ENCODE data around the gene DR1. TPM values are rescaled to one million over a fixed set of nuclear protein-coding genes. Genes with fewer than 3 reads are reported as not detected.

Gene DR1
- total RNA-seq, 1 experiment from 2014 or later, result 104 TPM

DNA sequence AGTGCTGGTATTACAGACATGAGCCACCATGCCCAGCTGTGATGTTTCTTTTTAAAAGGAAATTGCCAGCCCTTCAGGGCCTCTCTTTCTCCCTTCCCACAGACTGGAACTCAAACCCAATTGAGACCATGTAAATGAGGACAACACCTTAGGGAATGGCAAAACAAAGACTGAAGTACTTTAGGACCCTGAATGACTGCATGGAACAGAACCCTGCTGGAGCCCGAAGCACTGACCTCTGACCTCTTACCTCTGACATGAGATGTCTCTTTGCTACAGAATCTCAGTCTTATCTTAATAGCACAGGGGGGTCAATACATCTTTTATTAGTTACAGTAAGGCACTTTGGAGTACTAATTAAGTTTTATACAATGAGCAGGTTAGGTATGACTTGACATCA lies 15.5 kb upstream of the DR1 start:
- BruUV-seq (replicated peaks), result no TSS peak
- DNase-seq (ENCODE audit: unreplicated experiment), result no peak
- intact Hi-C loops (cut with micrococcal nuclease), result no loop called here
- POLR2A ChIA-PET, result interaction anchor here (29.5 kb wide), 1 partner anchor 16 kb away, joined by 750 read pairs; the partner anchor contains the start of gene DR1
- no peaks in the 10 kb centered on the region for H3K27me3 Mint-ChIP-seq (ENCODE audit: insufficient read depth, unreplicated experiment)
- peaks cover 6% of the 10 kb centered on the region for H3K4me1 Mint-ChIP-seq (ENCODE audit: insufficient read depth, unreplicated experiment)
- CTCF ChIA-PET, result no interaction called here
- no peaks in the 10 kb centered on the region for H3K9me3 Mint-ChIP-seq (ENCODE audit: unreplicated experiment)
- TF ChIP-seq, protein P1, sequence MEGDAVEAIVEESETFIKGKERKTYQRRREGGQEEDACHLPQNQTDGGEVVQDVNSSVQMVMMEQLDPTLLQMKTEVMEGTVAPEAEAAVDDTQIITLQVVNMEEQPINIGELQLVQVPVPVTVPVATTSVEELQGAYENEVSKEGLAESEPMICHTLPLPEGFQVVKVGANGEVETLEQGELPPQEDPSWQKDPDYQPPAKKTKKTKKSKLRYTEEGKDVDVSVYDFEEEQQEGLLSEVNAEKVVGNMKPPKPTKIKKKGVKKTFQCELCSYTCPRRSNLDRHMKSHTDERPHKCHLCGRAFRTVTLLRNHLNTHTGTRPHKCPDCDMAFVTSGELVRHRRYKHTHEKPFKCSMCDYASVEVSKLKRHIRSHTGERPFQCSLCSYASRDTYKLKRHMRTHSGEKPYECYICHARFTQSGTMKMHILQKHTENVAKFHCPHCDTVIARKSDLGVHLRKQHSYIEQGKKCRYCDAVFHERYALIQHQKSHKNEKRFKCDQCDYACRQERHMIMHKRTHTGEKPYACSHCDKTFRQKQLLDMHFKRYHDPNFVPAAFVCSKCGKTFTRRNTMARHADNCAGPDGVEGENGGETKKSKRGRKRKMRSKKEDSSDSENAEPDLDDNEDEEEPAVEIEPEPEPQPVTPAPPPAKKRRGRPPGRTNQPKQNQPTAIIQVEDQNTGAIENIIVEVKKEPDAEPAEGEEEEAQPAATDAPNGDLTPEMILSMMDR (IDR thresholded peaks at IDR 0.05; ENCODE audit: unreplicated experiment), result no peak
- H3K4me3 Mint-ChIP-seq (ENCODE audit: unreplicated experiment), result no peak overlapping the region
- H3K36me3 Mint-ChIP-seq (ENCODE audit: insufficient read depth, unreplicated experiment), result peaks cover 7% of the 10 kb centered on the region
- H3K27ac Mint-ChIP-seq (ENCODE audit: low read depth, unreplicated experiment), result no peak overlapping the region

GRCh38 chr1:93330617-93331016 lies 15.1 kb upstream of the DR1 start:
- Mint-ChIP-seq H3K27ac (ENCODE audit: low read depth, unreplicated experiment) (no peak overlapping the region), H3K4me3 (ENCODE audit: unreplicated experiment) (no peak overlapping the region), H3K27me3 (ENCODE audit: insufficient read depth, unreplicated experiment) (no peaks in the 10 kb centered on the region), H3K36me3 (ENCODE audit: insufficient read depth, unreplicated experiment) (peaks cover 7% of the 10 kb centered on the region), H3K4me1 (ENCODE audit: insufficient read depth, unreplicated experiment) (peaks cover 6% of the 10 kb centered on the region), H3K9me3 (ENCODE audit: unreplicated experiment) (no peaks in the 10 kb centered on the region)
- TF ChIP-seq, protein P1 (IDR thresholded peaks at IDR 0.05; ENCODE audit: unreplicated experiment), result no peak
- CTCF ChIA-PET, result interaction anchor here (0.6 kb wide), 1 partner anchor 547 kb away, joined by 3 read pairs; no protein-coding TSS in a partner anchor
- POLR2A ChIA-PET, result interaction anchor here (0.6 to 29.5 kb wide), 2 partner anchors 15 to 251 kb away, joined by 4 to 750 read pairs; partner anchors contain the start of gene DR1
- TSS peak; percentile 18 for BruUV-seq (replicated peaks)
- intact Hi-C loops (cut with micrococcal nuclease), result no loop called here
- DNase-seq (ENCODE audit: unreplicated experiment), result no peak

- Mint-ChIP-seq H3K4me1 (ENCODE audit: insufficient read depth, unreplicated experiment) (peaks cover 3% of the 10 kb centered on the region), H3K4me3 (ENCODE audit: unreplicated experiment) (no peak overlapping the region), H3K9me3 (ENCODE audit: unreplicated experiment) (no peaks in the 10 kb centered on the region), H3K36me3 (ENCODE audit: insufficient read depth, unreplicated experiment) (peaks cover 7% of the 10 kb centered on the region), H3K27me3 (ENCODE audit: insufficient read depth, unreplicated experiment) (no peaks in the 10 kb centered on the region), H3K27ac (ENCODE audit: low read depth, unreplicated experiment) (no peak overlapping the region)
- POLR2A ChIA-PET, result interaction anchor here (0.6 to 29.5 kb wide), 3 partner anchors 14 to 250 kb away, joined by 3 to 750 read pairs (median 4); partner anchors contain the start of gene DR1
- DNase-seq (ENCODE audit: unreplicated experiment), result no peak
- TF ChIP-seq, protein P1 (IDR thresholded peaks at IDR 0.05; ENCODE audit: unreplicated experiment), result no peak
- no TSS peak for BruUV-seq (replicated peaks)
- CTCF ChIA-PET, result interaction anchor here (0.6 to 0.7 kb wide), 3 partner anchors 12 to 579 kb away, joined by 3 read pairs; no protein-coding TSS in a partner anchor
- intact Hi-C loops (cut with micrococcal nuclease), result no loop called here
Measured at GRCh38 chr1:93331412-93331811, 14.3 kb upstream of the DR1 start.

- CTCF ChIA-PET, result interaction anchor here (0.7 kb wide), 1 partner anchor 11 kb away, joined by 3 read pairs; no protein-coding TSS in a partner anchor
- H3K27me3 Mint-ChIP-seq (ENCODE audit: insufficient read depth, unreplicated experiment), result no peaks in the 10 kb centered on the region
- intact Hi-C loops (cut with micrococcal nuclease), result no loop called here
- peaks cover 7% of the 10 kb centered on the region for H3K36me3 Mint-ChIP-seq (ENCODE audit: insufficient read depth, unreplicated experiment)
- H3K4me1 Mint-ChIP-seq (ENCODE audit: insufficient read depth, unreplicated experiment), result peaks cover 7% of the 10 kb centered on the region
- H3K27ac Mint-ChIP-seq (ENCODE audit: low read depth, unreplicated experiment), result no peak overlapping the region
- BruUV-seq (replicated peaks), result no TSS peak
- no peak overlapping the region for H3K4me3 Mint-ChIP-seq (ENCODE audit: unreplicated experiment)
- POLR2A ChIA-PET, result interaction anchor here (0.8 to 29.5 kb wide), 2 partner anchors 13 to 83 kb away, joined by 3 to 750 read pairs; partner anchors contain the start of gene DR1
- H3K9me3 Mint-ChIP-seq (ENCODE audit: unreplicated experiment), result no peaks in the 10 kb centered on the region
- TF ChIP-seq, protein P1 (IDR thresholded peaks at IDR 0.05; ENCODE audit: unreplicated experiment), result no peak
- DNase-seq (ENCODE audit: unreplicated experiment), result no peak
Measured at GRCh38 chr1:93332368-93332767, 13.3 kb upstream of the DR1 start.
